GM18526 (cell line): ENCODE measurements around the gene XPNPEP1.

Source experiments
- POLR2A ChIP-seq: IDR thresholded peaks from 3 replicates; pipeline ENCODE4 v1.6.1; 2011; ENCODE audit not compliant: insufficient read length; ENCODE audit errors: extremely low read depth

XPNPEP1 gene

GRCh38 chr10:109892931-109893330 lies 30.4 kb downstream of the XPNPEP1 start:
- no peak for TF ChIP-seq POLR2A

GRCh38 chr10:109892117-109892516 lies 31.2 kb downstream of the XPNPEP1 start:
- no peak for TF ChIP-seq POLR2A

- TF ChIP-seq POLR2A: no peak
Measured at GRCh38 chr10:109891105-109891504, 32.2 kb downstream of the XPNPEP1 start.

GRCh38 chr10:109889867-109890266 lies 33.4 kb downstream of the XPNPEP1 start:
- TF ChIP-seq POLR2A: no peak

GRCh38 chr10:109887776-109888175 lies 35.5 kb downstream of the XPNPEP1 start:
- no peak for TF ChIP-seq POLR2A

GRCh38 chr10:109887243-109887642 lies 36.1 kb downstream of the XPNPEP1 start:
- no peak for TF ChIP-seq POLR2A

- TF ChIP-seq POLR2A: no peak
Measured at GRCh38 chr10:109886781-109887140, 36.5 kb downstream of the XPNPEP1 start.

- no peak for TF ChIP-seq POLR2A
Measured at GRCh38 chr10:109886037-109886780, 37.1 kb downstream of the XPNPEP1 start.

- no peak for TF ChIP-seq POLR2A
Measured at GRCh38 chr10:109883859-109884771, 39.2 kb downstream of the XPNPEP1 start.

- TF ChIP-seq POLR2A: no peak
Measured at GRCh38 chr10:109882251-109883057, 40.9 kb downstream of the XPNPEP1 start.

GRCh38 chr10:109881769-109882057 lies 41.6 kb downstream of the XPNPEP1 start:
- no peak for TF ChIP-seq POLR2A

- TF ChIP-seq POLR2A: no peak
Measured at GRCh38 chr10:109880886-109881768, 42.2 kb downstream of the XPNPEP1 start.

- no peak for TF ChIP-seq POLR2A
Measured at GRCh38 chr10:109877546-109877945, 45.8 kb downstream of the XPNPEP1 start.
